K562 (cell line): ENCODE results near the gene BCCIP. TPM values are rescaled to one million over a fixed set of nuclear protein-coding genes. Genes with fewer than 3 reads are reported as not detected.

Source experiments
- DDX20 ChIP-seq: fragments of 450-650 bp; IDR thresholded peaks from 2 replicates; pipeline ENCODE4 v1.6.1; 2016; ENCODE audit warnings: missing genetic modification characterization, low read depth, mild to moderate bottlenecking, missing compliant biosample characterization, moderate library complexity
- HNRNPUL1 ChIP-seq: fragments of 200-400 bp; formaldehyde crosslinking; IDR thresholded peaks from 2 replicates; pipeline ENCODE4 v1.6.1; 2017; ENCODE audit warnings: low read length
- JUND ChIP-seq, 2 experiments: IDR thresholded peaks; 2 replicates in 1 of 2; 3 replicates in 1 of 2; pipeline ENCODE4 v1.6.1; 2011; ENCODE audit warnings: borderline replicate concordance in 2 of 2, low read depth in 2 of 2, low read length in 2 of 2, improper control_type of control experiment in 1 of 2, missing biosample characterization in 1 of 2, missing genetic modification characterization in 1 of 2, missing genetic modification reagents in 1 of 2
- LCOR ChIP-seq: sonication (generic); formaldehyde crosslinking; IDR thresholded peaks from 2 replicates; pipeline ENCODE4 v1.8.0; 2022; ENCODE audit warnings: mild to moderate bottlenecking, missing genetic modification reagents
- MAZ ChIP-seq, 2 experiments: fragments of 450-650 bp in 1 of 2; sonication (generic) in 1 of 2; formaldehyde crosslinking; IDR thresholded peaks in 1 of 2; conservative IDR thresholded peaks in 1 of 2; 2 replicates each; pipeline versions ENCODE4 v1.4.0 to v1.5.0; 2020; ENCODE audit warnings: mild to moderate bottlenecking in 1 of 2, missing genetic modification reagents in 1 of 2
- NCOA4 ChIP-seq: fragments of 450-650 bp; IDR thresholded peaks from 2 replicates; pipeline ENCODE4 v1.6.1; 2018; ENCODE audit warnings: mild to moderate bottlenecking; ENCODE audit not compliant: partially characterized antibody
- PRPF4 ChIP-seq: fragments of 200-400 bp; formaldehyde crosslinking; IDR thresholded peaks from one replicate; pipeline ENCODE4 v1.6.1; 2017; ENCODE audit warnings: low read length, low read depth, mild to moderate bottlenecking; ENCODE audit not compliant: insufficient read depth, poor library complexity, severe bottlenecking
- PTBP1 ChIP-seq: fragments of 200-400 bp; formaldehyde crosslinking; IDR thresholded peaks from 2 replicates; pipeline ENCODE4 v1.6.1; 2017; ENCODE audit warnings: low read depth, low read length
- RBBP5 ChIP-seq: fragments of 200-600 bp; sonication (generic); IDR thresholded peaks from 2 replicates; pipeline ENCODE4 v1.6.1; 2012; ENCODE audit warnings: borderline replicate concordance, mild to moderate bottlenecking, low read length, control low read depth, inconsistent platforms; ENCODE audit not compliant: insufficient read depth, poor library complexity, severe bottlenecking
- RNF2 ChIP-seq: sonication (generic); IDR thresholded peaks from 2 replicates; pipeline ENCODE4 v1.6.1; 2016
- TCFL5 ChIP-seq: fragments of 250-450 bp; sonication (Bioruptor Pico); conservative IDR thresholded peaks from 2 replicates; pipeline ENCODE4 v1.6.1; 2021; ENCODE audit warnings: mild to moderate bottlenecking, moderate library complexity, matching md5 sums
- TRIM24 ChIP-seq, 2 experiments: fragments of 450-650 bp; IDR thresholded peaks; 2 replicates each; pipeline ENCODE4 v1.6.1; 2016
- XRCC4 ChIP-seq: IDR thresholded peaks from one replicate; pipeline ENCODE4 v1.6.1; 2011; ENCODE audit not compliant: insufficient read depth, insufficient read length; ENCODE audit errors: extremely low read depth
- ZNF174 ChIP-seq: fragments of 250-450 bp; sonication (Bioruptor Pico); IDR thresholded peaks from 2 replicates; pipeline ENCODE4 v1.4.0; 2020; ENCODE audit warnings: mild to moderate bottlenecking
- ZNF311 ChIP-seq: fragments of 250-450 bp; sonication (Bioruptor Pico); IDR thresholded peaks from 2 replicates; pipeline ENCODE4 v1.4.0; 2020; ENCODE audit warnings: mild to moderate bottlenecking, moderate library complexity
- ZNF444 ChIP-seq: fragments of 250-450 bp; sonication (Bioruptor Pico); IDR thresholded peaks from 2 replicates; pipeline ENCODE4 v1.4.0; 2020; ENCODE audit warnings: mild to moderate bottlenecking, moderate library complexity
- ZNF668 ChIP-seq: fragments of 250-450 bp; sonication (Bioruptor Pico); IDR thresholded peaks from 2 replicates; pipeline ENCODE4 v1.8.0; 2022; ENCODE audit warnings: mild to moderate bottlenecking, inconsistent platforms
- polyA plus RNA-seq, 8 experiments: library from polyadenylated mRNA; depleted of rRNA in 4 of 8; stranded (reverse) in 5 of 8; unstranded in 3 of 8; fragments of >200 nt; fragmentation: Nextera tagmentation in 2 of 8; fragmentation: Illumina TruSeq in 1 of 8; extraction: Ambion mirVana in 2 of 8; extraction: Trizol in 1 of 8; gene quantifications; 2 replicates each; pipeline versions ENCODE4 v1.2.1 to v1.2.3, GENCODE V29; 2011 to 2014; ENCODE audit warnings: inconsistent platforms in 1 of 8, missing spikeins in 1 of 8
- total RNA-seq, 7 experiments: library from RNA; depleted of rRNA in 6 of 7; stranded (reverse); fragments of >200 nt in 6 of 7; fragmentation: Illumina TruSeq in 2 of 7; extraction: Trizol in 2 of 7; gene quantifications; 2 replicates each; pipeline versions ENCODE4 v1.2.1 to v1.2.3, GENCODE V29; 2011 to 2021; ENCODE audit warnings: low replicate concordance in 1 of 7
- TF ChIP-seq, protein P1 (sequence below): fragments of 250-450 bp; sonication (Bioruptor Pico); IDR thresholded peaks from 2 replicates; pipeline ENCODE4 v1.6.1; 2021; ENCODE audit warnings: mild to moderate bottlenecking
- TF ChIP-seq, protein P2 (sequence below): conservative IDR thresholded peaks from 2 replicates; pipeline ENCODE4 v1.6.1; 2011; ENCODE audit warnings: low read depth, mild to moderate bottlenecking, low read length; ENCODE audit not compliant: control insufficient read depth
- TF ChIP-seq, protein P3 (sequence below): fragments of 450-650 bp; IDR thresholded peaks from 2 replicates; pipeline ENCODE4 v1.6.1; 2014; ENCODE audit warnings: low read depth, mild to moderate bottlenecking, moderate library complexity, borderline replicate concordance
- TF ChIP-seq, protein P4 (sequence below): fragments of 250-450 bp; sonication (Bioruptor Pico); IDR thresholded peaks from 2 replicates; pipeline ENCODE4 v1.5.1; 2021; ENCODE audit warnings: mild to moderate bottlenecking
- TF ChIP-seq, protein P5 (sequence below), 2 experiments: fragments of 250-450 bp in 1 of 2; fragments of 450-650 bp in 1 of 2; sonication (Bioruptor Pico) in 1 of 2; IDR thresholded peaks; 2 replicates each; pipeline versions ENCODE4 v1.6.1 to v1.8.0; 2016 to 2021; ENCODE audit warnings: mild to moderate bottlenecking in 2 of 2, moderate library complexity in 2 of 2, missing compliant biosample characterization in 1 of 2, missing genetic modification characterization in 1 of 2

BCCIP gene
- total and polyA plus RNA-seq, 9 of the 15 experiments (the other 6 are each of a cell fraction or from before 2014, with no cell fraction given), result 95.1 to 204 (median 163) TPM

DNA sequence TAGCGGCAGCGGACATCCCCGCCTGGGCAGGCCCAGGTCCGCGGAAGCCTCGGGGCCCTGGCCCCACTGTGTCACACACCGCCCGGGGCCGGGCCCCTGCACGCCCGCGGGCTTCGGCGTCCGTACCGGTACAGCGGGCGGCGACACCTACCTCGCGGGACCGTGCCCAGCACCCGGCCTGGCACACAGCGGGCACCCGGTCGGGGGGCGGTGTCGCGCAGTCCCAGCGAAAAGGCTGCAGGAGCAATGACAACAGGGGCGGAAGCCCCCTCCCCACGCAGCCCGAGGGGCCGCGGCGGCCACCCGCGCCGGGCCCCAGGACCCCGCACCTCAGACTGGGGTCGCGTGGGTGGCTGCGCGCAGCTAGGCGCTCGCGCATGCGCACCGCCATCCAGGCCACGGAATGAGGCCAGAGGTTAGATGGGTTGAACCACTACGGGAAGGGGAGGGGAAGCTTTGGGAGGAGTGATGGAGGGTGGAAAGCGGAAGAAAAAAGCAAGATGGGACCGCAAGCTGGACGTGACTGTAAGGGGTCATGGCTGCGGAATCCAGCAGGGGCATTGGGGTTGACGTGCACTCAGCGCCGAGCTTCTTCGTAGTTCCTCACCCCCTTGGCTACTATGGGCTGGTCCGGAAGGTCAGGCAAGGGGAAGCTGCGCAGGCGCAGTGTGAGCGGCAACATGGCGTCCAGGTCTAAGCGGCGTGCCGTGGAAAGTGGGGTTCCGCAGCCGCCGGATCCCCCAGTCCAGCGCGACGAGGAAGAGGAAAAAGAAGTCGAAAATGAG is at the start of gene BCCIP, which contains the start of gene UROS (continued):
- TF ChIP-seq LCOR (CRISPR knock-in tag) (no peak), PTBP1 (no peak), PRPF4 (no peak), ZNF174 (CRISPR knock-in tag) (no peak), NCOA4 (no peak), ZNF668 (CRISPR knock-in tag) (no peak), ZNF444 (no peak), JUND (IDR thresholded peaks at IDR 0.05; ENCODE audit: borderline replicate concordance, low read depth, low read length) (peak; percentile 98), JUND (tag; IDR thresholded peaks at IDR 0.05; ENCODE audit: borderline replicate concordance, low read depth, low read length) (no peak), TRIM24 (IDR thresholded peaks at IDR 0.05) (peak in 1 of 2 experiments; percentile 61; a peak in 2 of 4 replicates), XRCC4 (no peak), DDX20 (no peak), HNRNPUL1 (no peak), ZNF311 (CRISPR knock-in tag) (no peak), RBBP5 (peak; percentile 70), MAZ (CRISPR knock-in tag; conservative IDR thresholded peaks at IDR 0.05 in 1 of 2, IDR thresholded peaks at IDR 0.05 in 1 of 2) (no peak; a peak in 3 of 4 replicates), RNF2 (0 out of 2 replicates have a peak, but pooled peaks have one; percentile 34), TCFL5 (no peak)
- TF ChIP-seq, protein P1, sequence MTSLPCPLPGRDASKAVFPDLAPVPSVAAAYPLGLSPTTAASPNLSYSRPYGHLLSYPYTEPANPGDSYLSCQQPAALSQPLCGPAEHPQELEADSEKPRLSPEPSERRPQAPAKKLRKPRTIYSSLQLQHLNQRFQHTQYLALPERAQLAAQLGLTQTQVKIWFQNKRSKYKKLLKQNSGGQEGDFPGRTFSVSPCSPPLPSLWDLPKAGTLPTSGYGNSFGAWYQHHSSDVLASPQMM (CRISPR knock-in tag), result no peak
- TF ChIP-seq, protein P2, sequence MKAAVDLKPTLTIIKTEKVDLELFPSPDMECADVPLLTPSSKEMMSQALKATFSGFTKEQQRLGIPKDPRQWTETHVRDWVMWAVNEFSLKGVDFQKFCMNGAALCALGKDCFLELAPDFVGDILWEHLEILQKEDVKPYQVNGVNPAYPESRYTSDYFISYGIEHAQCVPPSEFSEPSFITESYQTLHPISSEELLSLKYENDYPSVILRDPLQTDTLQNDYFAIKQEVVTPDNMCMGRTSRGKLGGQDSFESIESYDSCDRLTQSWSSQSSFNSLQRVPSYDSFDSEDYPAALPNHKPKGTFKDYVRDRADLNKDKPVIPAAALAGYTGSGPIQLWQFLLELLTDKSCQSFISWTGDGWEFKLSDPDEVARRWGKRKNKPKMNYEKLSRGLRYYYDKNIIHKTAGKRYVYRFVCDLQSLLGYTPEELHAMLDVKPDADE, result no peak
- TF ChIP-seq, protein P3, sequence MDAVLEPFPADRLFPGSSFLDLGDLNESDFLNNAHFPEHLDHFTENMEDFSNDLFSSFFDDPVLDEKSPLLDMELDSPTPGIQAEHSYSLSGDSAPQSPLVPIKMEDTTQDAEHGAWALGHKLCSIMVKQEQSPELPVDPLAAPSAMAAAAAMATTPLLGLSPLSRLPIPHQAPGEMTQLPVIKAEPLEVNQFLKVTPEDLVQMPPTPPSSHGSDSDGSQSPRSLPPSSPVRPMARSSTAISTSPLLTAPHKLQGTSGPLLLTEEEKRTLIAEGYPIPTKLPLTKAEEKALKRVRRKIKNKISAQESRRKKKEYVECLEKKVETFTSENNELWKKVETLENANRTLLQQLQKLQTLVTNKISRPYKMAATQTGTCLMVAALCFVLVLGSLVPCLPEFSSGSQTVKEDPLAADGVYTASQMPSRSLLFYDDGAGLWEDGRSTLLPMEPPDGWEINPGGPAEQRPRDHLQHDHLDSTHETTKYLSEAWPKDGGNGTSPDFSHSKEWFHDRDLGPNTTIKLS, result no peak
- TF ChIP-seq, protein P4, sequence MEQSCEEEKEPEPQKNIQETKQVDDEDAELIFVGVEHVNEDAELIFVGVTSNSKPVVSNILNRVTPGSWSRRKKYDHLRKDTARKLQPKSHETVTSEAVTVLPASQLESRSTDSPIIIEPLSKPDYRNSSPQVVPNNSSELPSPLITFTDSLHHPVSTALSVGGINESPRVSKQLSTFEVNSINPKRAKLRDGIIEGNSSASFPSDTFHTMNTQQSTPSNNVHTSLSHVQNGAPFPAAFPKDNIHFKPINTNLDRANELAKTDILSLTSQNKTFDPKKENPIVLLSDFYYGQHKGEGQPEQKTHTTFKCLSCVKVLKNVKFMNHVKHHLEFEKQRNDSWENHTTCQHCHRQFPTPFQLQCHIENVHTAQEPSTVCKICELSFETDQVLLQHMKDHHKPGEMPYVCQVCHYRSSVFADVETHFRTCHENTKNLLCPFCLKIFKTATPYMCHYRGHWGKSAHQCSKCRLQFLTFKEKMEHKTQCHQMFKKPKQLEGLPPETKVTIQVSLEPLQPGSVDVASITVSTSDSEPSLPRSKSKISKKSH (CRISPR knock-in tag), result no peak
- TF ChIP-seq, protein P5, sequence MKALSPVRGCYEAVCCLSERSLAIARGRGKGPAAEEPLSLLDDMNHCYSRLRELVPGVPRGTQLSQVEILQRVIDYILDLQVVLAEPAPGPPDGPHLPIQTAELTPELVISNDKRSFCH (CRISPR knock-in tag; IDR thresholded peaks at IDR 0.05), result no peak
- TF ChIP-seq, protein P5 (tag; IDR thresholded peaks at IDR 0.05), result no peak
